Endothelial cell of umbilical vein (primary cell): ENCODE data around the gene FAU.
A peak's percentile ranks its signal among the peaks of the same experiment; 100 is the strongest.

ENCODE experiments used
- CTCF ChIP-seq, 2 donors: IDR thresholded peaks; 1 replicate in 1 of 2; 2 replicates in 1 of 2; pipeline ENCODE4 v1.5.1; 2011; ENCODE audit warnings: low read length in 2 of 2, mild to moderate bottlenecking in 2 of 2, moderate library complexity in 2 of 2, control low read depth in 1 of 2, inconsistent platforms in 1 of 2, low read depth in 1 of 2; ENCODE audit not compliant: insufficient read depth in 1 of 2; ENCODE audit errors: extremely low read depth in 1 of 2
- EZH2 ChIP-seq: IDR thresholded peaks from 2 replicates; pipeline ENCODE4 v1.6.1; 2012; ENCODE audit warnings: borderline replicate concordance, low read depth, mild to moderate bottlenecking, moderate library complexity, low read length, inconsistent platforms; ENCODE audit not compliant: severe bottlenecking
- FOS ChIP-seq: IDR thresholded peaks from 2 replicates; pipeline ENCODE4 v1.6.1; 2011; ENCODE audit warnings: mild to moderate bottlenecking, low read length, moderate library complexity, borderline replicate concordance; ENCODE audit not compliant: insufficient read depth
- JUN ChIP-seq: IDR thresholded peaks from 2 replicates; pipeline ENCODE4 v1.6.1; 2011; ENCODE audit warnings: borderline replicate concordance, low read depth; ENCODE audit not compliant: insufficient read length, insufficient read depth
- POLR2A ChIP-seq: IDR thresholded peaks from 2 replicates; pipeline ENCODE4 v1.6.1; 2012; ENCODE audit warnings: low read depth, mild to moderate bottlenecking, control low read depth, low read length
- POLR2AphosphoS5 ChIP-seq: IDR thresholded peaks from 2 replicates; pipeline ENCODE4 v1.6.1; 2012; ENCODE audit warnings: low read depth, mild to moderate bottlenecking, control low read depth, low read length, moderate library complexity; ENCODE audit not compliant: insufficient read depth

DNA sequence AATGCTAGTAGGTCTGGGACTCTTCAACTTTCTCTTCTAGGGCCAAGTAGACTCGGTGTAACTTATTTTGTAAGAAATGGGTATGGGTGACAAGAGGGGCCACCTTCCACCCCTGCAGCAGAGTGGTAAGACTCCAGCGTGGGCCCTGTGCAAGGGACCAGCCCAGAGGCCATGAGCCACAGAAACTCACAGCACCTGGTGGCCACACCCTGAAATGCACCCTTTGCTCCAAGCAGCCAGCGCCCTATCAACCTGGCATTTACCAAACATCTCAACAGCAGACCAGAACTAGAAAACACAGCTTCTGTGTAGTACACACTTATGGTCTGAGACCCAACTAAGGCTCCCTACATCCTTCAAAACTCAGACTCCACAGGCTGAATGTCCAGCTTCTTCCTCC lies 43.8 kb downstream of the FAU start:
- TF ChIP-seq CTCF (IDR thresholded peaks at IDR 0.05; ENCODE audit: extremely low read depth in 1 of 2, insufficient read depth in 1 of 2, low read depth in 1 of 2, low read length in 2 of 2) (peak; percentile 51 to 67), POLR2A (no peak), EZH2 (no peak), FOS (no peak), JUN (no peak), POLR2AphosphoS5 (no peak)
